Measurements from ENCODE around the gene RPP25. TPM values are rescaled to one million over a fixed set of nuclear protein-coding genes. Genes with fewer than 3 reads are reported as not detected.

Gene RPP25
- total and polyA plus RNA-seq, 2 of the 13 experiments (the other 11 are each of a cell fraction or from before 2014, with no cell fraction given) = 0.05 to 0.11 TPM

- no peak for TF ChIP-seq CTCF (CRISPR knock-in tag; IDR thresholded peaks at IDR 0.05)
- no peak for TF ChIP-seq SALL1 (CRISPR knock-in tag; IDR thresholded peaks at IDR 0.05)
- TF ChIP-seq ZNF549 (CRISPR knock-in tag; IDR thresholded peaks at IDR 0.05) = no peak
- no peak for TF ChIP-seq NCOA5 (CRISPR knock-in tag; IDR thresholded peaks at IDR 0.05)
- TF ChIP-seq ZNF143 (CRISPR knock-in tag; IDR thresholded peaks at IDR 0.05) = no peak
- no peak for TF ChIP-seq TARDBP (CRISPR knock-in tag; IDR thresholded peaks at IDR 0.05)
- TF ChIP-seq HNF1A (IDR thresholded peaks at IDR 0.05; ENCODE audit: low read depth) = no peak
- TF ChIP-seq HNF1A (CRISPR knock-in tag; IDR thresholded peaks at IDR 0.05; ENCODE audit: borderline replicate concordance) = no peak
Observed at GRCh38 chr15:74967670-74968069, 11.1 kb upstream of the RPP25 start (continued).

GRCh38 chr15:74964794-74965193 lies 8.2 kb upstream of the RPP25 start:
- intact Hi-C loops (cut with micrococcal nuclease; ENCODE audit: unreplicated experiment) (no loop called here), in situ Hi-C loops (cut with HindIII; ENCODE audit: extremely low pct_ligation_motif_present, low pct_unique_long_range_greater_than_20kb) (no loop called here)
- no peak for TF ChIP-seq BRCA1 (CRISPR knock-in tag; IDR thresholded peaks at IDR 0.05)
- no peak for TF ChIP-seq TEF (CRISPR knock-in tag; IDR thresholded peaks at IDR 0.05)
- no peak for TF ChIP-seq GATAD1 (CRISPR knock-in tag; IDR thresholded peaks at IDR 0.05)
- no peak for TF ChIP-seq CEBPZ (IDR thresholded peaks at IDR 0.05; ENCODE audit: low read length)
- 0 out of 4 replicates have a peak, but pooled peaks of 1 of the 2 experiments have one; percentile 8 for TF ChIP-seq MAFK (conservative IDR thresholded peaks at IDR 0.05 in 1 of 2, IDR thresholded peaks at IDR 0.05 in 1 of 2; ENCODE audit: low read length in 2 of 2)
- no peak for DNase-seq (ENCODE audit: low spot score)
- Histone ChIP-seq H3K36me3 (replicated peaks in 1 of 2; ENCODE audit: control insufficient read depth in 1 of 2, insufficient read depth in 2 of 2, low read length in 2 of 2) (no peaks in the 10 kb centered on the region), H3K27me3 (ENCODE audit: control insufficient read depth in 1 of 2, insufficient read depth in 2 of 2, low read length in 2 of 2) (peaks cover 3 to 31% of the 10 kb centered on the region in 2 experiments; a peak in 4 of 5 replicates), H3K4me1 (ENCODE audit: insufficient read depth, low read length) (peaks cover 9% of the 10 kb centered on the region; the same call in 1 of the 2 replicates), H3K4me2 (ENCODE audit: low read depth, low read length) (no peak overlapping the region), H2AFZ (ENCODE audit: low read length) (no peak overlapping the region), H3K9ac (ENCODE audit: insufficient read depth, low read depth, low read length) (no peak overlapping the region), H3K4me3 (replicated peaks in 1 of 3; ENCODE audit: insufficient read depth in 1 of 3, low read depth in 2 of 3, low read length in 3 of 3) (no peak overlapping the region), H3K79me2 (ENCODE audit: insufficient read depth, low read length) (no peaks in the 10 kb centered on the region), H3K27ac (ENCODE audit: extremely low read length, insufficient read depth, low read length) (no peak overlapping the region), H3K9me3 (ENCODE audit: low read length) (no peaks in the 10 kb centered on the region), H4K20me1 (ENCODE audit: insufficient read depth, low read length) (no peaks in the 10 kb centered on the region)
- no TSS peak for BruUV-seq (replicated peaks)
- no peak for ATAC-seq
- ChIA-PET CTCF (ENCODE audit: low intra/inter-chr PET ratio, low total read pairs) (no interaction called here), POLR2A (no interaction called here)
- WGBS (ENCODE audit: low lambda C conversion rate) = 17% methylated on average over 3 of the region's 3 CpGs
- no peak for FAIRE-seq

Data from HepG2 (cell line).